Islet of Langerhans (tissue), 1 donor: ENCODE measurements around the gene MAP1LC3B2.

Experiments used
- FAIRE-seq: peaks from one replicate; lab custom pipeline; 2011; peaks lifted over from hg19 to GRCh38; lab: Jason Lieb, UNC

Gene MAP1LC3B2

DNA sequence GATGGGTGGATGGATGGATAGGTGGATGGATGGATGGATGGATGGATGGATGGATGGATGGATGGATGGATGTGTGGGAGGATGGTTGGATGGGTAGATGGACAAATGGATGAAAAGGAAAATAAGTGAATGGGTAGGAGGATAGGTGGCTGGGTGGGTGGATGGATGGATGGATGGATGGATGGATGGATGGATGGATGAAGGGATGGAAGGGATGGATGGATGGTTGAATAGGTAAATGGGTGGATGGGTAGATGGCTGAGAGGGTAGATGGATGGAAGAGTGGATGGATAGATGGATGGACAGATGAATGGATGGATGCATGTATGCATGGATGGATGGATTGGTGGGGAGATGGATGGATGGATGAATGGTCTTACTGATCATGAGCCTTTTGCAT, 36.5 kb downstream of the MAP1LC3B2 start:
- no peak for FAIRE-seq

DNA sequence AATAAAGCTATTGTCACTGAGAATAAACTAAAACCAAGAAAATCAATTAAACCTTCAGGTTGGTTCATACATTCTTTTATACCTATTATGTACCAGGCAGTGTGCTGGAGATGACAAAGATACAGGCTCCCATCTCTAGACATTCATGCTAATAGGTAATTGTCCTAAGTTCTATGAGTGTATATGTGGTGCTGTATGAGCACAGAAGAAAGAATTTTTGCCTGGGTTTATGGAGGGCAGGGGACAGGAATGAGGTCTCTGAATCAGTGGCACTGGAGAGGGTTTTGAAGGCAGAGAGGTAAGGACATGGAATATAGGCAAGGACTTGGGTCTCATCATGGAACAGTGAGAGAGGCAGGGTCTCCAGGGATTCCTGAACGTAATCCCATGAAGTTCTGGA, 38.7 kb downstream of the MAP1LC3B2 start:
- FAIRE-seq: no peak

- FAIRE-seq: no peak
These were observed 39.4 kb downstream of the MAP1LC3B2 start for GRCh38 chr12:116598311-116599284.

DNA sequence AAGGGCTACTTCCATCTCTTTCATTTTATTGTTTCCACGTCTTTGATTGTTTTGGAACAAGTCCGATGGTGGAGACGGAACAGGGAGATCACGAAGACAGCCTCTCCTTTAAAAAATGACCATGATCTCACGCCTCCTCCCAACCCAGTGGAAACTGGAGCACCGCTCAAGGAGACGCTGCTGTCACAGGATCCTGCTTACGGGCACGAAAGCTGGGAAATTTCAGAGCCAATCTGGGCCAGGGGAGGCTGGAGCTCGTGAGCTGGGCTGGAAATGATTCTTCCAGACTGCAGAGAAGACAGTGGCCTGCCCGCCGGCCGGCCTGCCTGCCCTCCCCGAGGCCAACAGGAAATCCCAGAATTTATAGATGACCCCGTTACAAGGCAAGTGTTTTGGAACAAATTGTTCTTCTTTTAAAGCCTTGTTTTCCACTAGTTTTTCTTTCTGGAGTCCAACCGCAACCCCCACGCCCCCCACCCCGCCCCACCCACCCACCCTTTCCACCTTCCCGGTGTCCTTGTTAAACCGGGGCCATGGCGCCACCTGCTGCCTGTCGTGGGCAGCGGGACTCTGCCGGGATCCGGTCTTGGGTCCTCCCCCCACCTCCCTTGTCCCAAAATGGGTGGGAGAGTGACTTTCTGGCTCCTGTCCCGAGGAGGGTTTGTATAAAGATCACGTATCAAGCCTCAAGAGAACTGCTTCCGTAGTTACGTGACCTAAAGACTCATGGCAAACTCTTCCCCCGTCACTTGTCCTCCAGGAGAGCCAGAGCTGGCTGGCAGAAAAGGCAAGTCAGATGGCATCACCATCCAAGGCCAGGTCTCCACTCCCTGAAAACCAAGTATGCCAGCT, 40.3 kb downstream of the MAP1LC3B2 start:
- FAIRE-seq: no peak

- no peak for FAIRE-seq
These were observed 42.1 kb downstream of the MAP1LC3B2 start for GRCh38 chr12:116600959-116601918.

DNA sequence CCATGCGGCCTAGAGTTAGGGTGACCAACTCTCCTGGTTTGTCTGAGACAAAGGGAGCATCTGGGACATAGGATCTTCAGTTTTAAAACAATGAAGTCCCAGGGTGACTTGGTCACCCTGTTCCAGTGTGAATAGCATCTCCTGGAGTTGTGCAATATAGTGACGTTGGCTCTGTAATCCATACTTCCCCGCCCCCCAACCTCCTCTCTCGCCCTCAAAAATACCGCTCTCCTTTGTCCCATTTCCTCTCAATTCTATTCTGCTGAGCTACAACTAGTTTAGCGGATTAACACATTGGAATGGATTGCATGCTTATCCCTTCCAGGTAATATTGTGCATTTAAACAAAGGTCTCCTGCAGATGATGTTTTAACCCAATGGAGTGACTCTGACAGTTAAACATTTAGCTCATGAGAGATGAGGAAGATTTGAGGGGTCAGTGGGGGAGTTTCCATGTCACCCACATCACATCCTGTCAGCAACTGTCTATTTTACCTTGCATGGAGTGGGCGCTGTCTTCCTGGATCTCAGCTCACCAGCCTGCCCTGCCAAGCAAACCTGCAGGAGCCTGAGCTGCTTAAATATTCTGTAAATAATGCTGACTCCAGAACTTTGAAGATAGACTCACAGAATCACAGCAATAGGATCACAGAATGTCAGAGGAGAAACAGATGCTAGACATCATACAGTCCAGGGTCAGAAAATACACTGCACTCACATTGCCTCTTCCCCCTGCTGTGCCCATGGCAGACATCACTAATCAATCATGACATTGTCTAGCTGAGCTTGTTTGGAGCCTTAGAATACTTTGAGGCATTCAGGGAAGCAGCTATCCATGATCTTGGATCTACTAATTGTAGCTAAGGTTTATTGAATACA, 43.0 kb downstream of the MAP1LC3B2 start:
- no peak for FAIRE-seq

GRCh38 chr12:116603546-116604177, 44.5 kb downstream of the MAP1LC3B2 start:
- no peak for FAIRE-seq

- no peak for FAIRE-seq
These were observed 45.2 kb downstream of the MAP1LC3B2 start for GRCh38 chr12:116604178-116604895.

DNA sequence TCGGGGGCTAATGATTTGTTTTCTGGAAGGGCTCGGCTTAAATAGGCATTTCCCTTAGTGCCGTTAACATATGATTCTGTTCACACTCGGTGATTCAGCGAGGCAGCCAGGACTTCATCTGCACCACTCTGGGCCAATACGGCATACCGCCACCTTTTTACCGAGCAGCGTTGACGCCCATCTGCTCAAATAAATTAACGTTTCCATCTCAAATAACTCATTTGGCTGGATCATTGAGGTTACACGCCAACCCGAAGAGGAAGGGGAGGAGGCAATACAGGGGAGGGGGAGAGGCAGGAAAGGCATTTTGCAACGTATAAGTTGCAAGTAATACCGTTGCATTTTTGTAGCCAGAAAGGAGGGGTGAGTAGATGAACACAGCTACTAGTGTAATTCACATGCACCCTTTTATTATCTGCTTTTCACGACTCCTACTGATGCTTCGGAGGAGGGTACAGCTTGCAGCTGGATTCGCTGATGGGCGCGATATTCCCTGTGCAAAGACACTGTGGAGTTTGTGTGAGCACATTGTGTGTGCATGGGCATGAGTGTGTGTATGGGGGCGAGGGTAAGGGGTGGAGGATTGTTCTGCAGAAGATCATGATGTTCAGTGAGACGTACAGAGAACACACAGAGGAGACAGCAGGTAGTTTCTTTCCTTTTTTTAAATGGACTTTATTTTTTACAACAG, 45.9 kb downstream of the MAP1LC3B2 start:
- FAIRE-seq: no peak

DNA sequence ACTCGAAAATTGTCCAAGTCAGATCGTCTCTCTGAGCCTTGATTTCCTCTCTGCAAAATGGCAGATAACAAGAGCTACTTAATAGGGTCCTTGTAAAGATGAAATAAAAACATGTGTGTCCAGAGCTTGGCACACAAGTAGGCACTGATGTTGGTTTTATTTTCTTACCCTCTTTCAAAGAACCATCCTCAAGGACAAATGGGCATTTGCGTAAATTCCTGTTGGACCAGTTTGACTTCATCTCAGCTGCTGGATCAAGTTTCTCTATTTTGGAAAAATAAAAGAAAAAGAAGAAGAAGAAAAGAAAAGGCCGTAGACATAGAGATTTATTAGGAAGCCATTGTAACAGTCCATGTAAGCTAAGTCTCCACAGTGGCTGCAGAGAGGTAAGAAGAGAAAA, 47.2 kb downstream of the MAP1LC3B2 start:
- no peak for FAIRE-seq

- no peak for FAIRE-seq
These were observed 47.9 kb downstream of the MAP1LC3B2 start for GRCh38 chr12:116607039-116607438.

GRCh38 chr12:116609319-116610114, 50.3 kb downstream of the MAP1LC3B2 start:
- FAIRE-seq: no peak

DNA sequence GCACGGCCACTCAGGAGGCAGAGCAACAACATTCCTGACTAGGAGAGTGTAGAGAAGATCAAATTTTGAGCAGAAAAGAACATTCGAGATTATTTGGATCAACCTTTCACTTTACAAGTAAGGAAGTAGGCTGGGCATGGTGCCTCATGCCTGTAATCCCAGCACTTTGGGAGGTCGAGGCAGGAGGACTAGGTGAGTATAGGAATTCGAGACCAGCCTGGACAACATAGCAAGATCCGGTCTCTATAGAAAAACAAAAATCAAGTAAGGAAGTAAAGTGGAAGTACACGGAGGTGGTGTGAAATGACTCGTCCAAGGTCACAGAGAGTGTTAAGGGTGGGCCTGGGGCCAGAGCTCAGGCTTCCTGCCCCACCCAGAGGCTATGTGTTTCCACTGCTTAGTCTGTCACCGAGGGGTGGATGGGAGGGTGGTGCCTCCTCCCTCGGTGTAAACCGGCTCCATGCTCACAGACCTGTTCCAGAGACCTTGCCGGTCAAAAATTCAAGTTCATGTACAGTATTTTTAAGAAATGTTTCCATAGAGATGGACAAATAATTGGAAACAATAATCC, 51.9 kb downstream of the MAP1LC3B2 start:
- no peak for FAIRE-seq

DNA sequence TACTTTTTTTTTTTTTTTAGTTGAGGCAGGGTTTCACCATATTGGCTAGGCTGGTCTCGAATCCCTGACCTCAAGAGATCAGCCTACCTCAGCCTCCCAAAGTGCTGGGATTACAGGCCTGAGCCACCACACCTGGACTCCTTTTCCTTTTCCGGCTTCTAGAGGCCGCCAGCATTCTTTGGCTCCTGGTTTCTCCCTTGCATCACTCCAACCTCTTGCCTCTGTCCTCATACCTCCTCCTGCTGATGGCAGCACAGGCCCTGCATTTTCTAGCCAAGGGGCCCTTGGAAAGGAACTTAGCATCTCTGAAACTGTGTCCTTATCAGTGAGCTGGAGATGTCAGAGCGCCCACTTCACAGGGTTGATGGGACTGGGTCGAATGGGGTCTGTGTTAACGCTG, 53.3 kb downstream of the MAP1LC3B2 start:
- no peak for FAIRE-seq

- no peak for FAIRE-seq
These were observed 54.1 kb downstream of the MAP1LC3B2 start for GRCh38 chr12:116613256-116613655.

DNA sequence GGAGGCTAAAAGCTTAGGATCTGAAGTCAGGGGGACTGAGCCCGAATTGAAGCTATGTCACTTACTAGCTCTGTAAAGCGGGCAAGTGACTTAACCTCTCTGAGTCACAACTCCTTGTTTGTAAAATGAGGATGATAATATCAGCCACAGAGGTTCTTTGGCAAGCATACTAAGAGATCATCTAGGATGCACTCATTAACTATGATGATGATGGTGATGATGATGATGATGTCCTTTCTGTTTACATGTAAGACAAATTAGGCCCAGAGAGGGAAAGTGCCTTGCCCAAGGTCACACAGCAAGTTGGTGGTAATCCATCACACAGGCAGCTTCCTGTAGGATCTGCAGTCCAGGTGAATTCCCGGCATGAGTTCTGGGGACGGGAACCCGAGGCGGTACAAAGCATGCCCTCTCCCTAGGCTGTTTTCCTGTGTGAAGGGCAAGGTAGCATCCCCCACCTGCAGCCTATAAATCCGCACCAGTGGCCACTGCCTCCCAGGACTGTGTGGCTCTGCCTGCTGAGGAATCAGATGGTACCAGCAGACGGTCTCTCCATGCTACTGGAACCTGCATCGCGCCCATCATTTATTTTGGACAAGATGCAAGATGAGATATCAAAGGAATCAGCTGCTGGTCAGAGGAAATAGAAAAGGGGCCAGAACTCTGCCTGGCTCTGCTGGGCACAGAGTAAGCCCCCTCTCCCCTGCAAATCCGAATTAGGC, 55.2 kb downstream of the MAP1LC3B2 start:
- no peak for FAIRE-seq
